AG10803 (cell line): Measurements from ENCODE around the gene PCBP3.

Experiments
- DNase-seq: peaks from one replicate; pipeline ENCODE4 v3.0.0; 2010; ENCODE audit warnings: low read depth
- H3K4me3 ChIP-seq: 2 replicates; pipeline ENCODE4 v1.5.1; 2011; ENCODE audit warnings: mild to moderate bottlenecking, low read length, control low read depth
- TF ChIP-seq, protein P1 (sequence below): conservative IDR thresholded peaks from 2 replicates; pipeline ENCODE4 v1.5.1; 2011; ENCODE audit warnings: mild to moderate bottlenecking, low read length, control low read depth, inconsistent platforms

The PCBP3 gene

DNA sequence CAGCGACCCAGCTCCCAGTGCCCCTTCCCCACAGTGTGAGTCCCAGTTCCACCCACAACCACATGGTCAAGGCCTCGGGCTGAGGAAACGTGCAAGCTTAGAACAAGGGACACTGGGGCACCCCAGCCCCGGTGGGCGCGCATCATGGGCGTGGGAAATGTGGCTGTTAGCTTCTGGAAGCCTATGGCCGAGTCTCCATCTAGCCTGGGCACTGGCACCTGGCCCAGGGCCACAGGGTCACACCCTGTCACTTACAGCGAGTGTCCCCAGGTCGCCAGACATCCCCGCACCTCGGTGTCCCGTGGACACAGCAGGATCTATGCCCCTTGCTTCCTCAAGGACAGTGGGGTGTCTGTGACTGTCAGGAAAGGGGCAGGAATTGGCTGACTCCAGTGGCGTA, 301.1 kb downstream of the PCBP3 start:
- H3K4me3 ChIP-seq: no peak overlapping the region
- no peak for DNase-seq
- TF ChIP-seq, protein P1, sequence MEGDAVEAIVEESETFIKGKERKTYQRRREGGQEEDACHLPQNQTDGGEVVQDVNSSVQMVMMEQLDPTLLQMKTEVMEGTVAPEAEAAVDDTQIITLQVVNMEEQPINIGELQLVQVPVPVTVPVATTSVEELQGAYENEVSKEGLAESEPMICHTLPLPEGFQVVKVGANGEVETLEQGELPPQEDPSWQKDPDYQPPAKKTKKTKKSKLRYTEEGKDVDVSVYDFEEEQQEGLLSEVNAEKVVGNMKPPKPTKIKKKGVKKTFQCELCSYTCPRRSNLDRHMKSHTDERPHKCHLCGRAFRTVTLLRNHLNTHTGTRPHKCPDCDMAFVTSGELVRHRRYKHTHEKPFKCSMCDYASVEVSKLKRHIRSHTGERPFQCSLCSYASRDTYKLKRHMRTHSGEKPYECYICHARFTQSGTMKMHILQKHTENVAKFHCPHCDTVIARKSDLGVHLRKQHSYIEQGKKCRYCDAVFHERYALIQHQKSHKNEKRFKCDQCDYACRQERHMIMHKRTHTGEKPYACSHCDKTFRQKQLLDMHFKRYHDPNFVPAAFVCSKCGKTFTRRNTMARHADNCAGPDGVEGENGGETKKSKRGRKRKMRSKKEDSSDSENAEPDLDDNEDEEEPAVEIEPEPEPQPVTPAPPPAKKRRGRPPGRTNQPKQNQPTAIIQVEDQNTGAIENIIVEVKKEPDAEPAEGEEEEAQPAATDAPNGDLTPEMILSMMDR: no peak

DNA sequence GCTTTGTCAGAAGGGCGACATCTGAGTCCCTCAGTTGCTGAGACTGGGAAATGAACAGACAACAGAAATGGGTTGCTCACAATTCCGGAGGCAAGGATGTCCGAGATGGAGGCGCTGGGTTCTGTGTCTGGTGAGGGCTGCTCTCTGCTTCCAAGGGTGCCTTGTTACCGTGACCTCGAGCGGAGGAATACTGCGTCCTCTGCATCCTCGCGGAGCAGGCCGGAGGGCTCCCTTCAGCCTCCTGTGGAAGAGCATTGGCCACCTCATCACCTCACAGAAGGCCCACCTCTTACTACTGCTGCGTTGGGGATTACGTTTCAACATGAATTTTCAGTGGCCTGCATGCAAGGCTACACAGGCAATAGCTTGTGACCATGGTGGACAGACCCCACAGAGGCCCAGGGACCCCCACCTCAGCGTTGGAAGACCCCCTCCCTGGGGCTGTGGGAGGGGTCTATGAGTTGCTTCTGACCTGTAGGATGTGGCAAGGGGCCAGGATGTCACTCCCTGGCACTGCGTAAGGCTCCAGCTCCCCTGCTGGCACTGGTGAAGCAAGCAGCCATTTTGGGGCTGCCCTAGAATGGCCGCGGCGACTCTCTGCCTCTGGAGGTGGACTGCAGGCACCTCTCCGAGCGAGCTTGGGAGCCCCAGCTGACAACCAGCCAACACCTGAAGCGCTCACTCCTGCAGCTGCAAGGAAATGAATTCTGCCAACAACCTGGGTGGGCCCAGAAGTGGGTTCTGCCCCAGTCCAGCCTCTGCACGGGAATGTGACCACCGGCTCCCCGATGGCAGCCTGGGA, 301.7 kb downstream of the PCBP3 start:
- DNase-seq: no peak
- TF ChIP-seq, protein P1: no peak
- no peak overlapping the region for H3K4me3 ChIP-seq

DNA sequence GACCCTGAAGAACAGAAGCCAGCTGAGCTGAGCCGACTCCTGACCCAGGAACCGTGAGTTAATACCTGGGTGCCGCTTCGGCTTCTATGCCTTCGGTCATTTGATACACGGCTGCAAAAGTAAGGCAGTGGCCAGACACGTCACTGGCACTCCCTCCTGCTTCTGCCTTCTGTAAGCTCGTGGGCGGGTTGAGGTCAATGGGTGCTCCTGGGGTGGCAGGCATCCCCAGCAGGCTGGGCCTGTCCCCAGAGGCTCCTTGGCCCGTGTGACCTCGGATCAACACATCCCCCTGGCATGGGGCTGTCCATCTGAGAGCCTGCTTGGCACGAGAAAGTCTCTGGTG, 302.3 kb downstream of the PCBP3 start:
- no peak for DNase-seq
- TF ChIP-seq, protein P1: no peak

DNA sequence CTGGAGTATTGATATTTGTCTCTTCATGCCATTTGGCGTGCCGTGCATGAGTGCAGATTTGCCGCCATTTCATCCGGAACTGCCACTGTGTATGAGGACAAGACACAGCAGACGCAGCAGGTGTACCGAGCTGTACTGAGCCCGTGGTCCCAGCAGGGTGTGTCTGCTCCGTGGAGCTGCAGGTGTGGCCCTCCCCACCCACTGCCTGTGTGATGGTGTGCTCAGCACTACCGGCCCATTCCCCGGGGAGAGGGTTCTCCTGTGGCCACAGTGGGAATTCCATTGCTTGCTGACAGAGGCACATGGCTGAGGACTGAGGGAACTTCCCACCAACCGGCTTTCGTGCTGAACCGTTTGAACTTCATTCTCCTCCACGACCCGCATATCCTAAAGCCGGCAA, 303.8 kb downstream of the PCBP3 start:
- DNase-seq: no peak
- no peak overlapping the region for H3K4me3 ChIP-seq
- TF ChIP-seq, protein P1: no peak

More for the DNA sequence above, 302.3 kb downstream of the PCBP3 start:
- H3K4me3 ChIP-seq: no peak overlapping the region

- no peak for DNase-seq
- H3K4me3 ChIP-seq: no peak overlapping the region
- TF ChIP-seq, protein P1: no peak
These were observed 304.3 kb downstream of the PCBP3 start for GRCh38 chr21:45947716-45948255.

- no peak overlapping the region for H3K4me3 ChIP-seq
- no peak for DNase-seq
- TF ChIP-seq, protein P1: no peak
These were observed 305.1 kb downstream of the PCBP3 start for GRCh38 chr21:45948576-45949141.
